ENCODE results near the gene TRIO.
"Not testable (repeated sequence)": the region's sequence is repeated elsewhere in the genome, so short reads cannot be mapped to it uniquely, and the experiment has no call there.

Gene TRIO

DNA sequence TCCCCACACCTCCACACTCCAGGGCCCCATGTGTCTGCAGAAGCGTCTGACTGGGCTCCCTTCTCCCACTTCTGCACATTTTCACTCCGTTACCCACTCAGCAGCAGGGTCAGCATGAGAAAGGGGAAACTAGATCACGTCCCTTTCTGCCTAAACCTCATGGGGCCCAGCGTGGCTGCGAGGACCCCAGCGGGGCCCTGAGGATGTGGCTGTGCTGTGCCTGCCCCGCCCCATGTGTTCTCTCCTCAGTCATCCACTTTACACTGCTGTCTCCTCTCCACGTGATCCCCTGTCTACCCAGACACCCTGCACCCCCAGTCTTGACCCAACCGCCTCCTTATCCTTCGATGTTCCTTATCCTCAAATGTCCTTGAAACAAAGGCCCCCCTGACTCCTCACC lies 378.6 kb downstream of the TRIO start:
- peak overlapping the region in 1 of 2 donors; percentile 30 for H3K27ac Mint-ChIP-seq
- H3K4me1 Mint-ChIP-seq, result no peaks in the 10 kb centered on the region

DNA sequence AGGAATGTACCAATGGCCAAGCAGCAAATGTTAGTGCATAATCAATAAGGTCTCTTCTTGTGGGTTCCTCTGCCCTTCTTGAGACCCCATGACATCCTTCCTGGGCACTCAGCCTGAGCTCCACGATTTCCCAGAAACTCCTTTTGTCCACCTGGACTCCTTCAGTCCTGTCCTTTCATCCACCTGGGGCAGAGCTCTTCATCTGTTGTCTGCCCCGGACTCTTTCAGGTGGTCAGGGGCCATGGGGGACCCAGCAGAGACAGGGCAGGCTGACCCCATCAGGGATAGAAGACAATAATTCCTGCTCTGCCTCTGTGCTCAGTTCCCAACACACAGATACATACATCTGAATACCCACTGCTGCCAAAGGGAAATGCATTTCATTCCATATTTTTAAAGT lies 379.6 kb downstream of the TRIO start:
- no peaks in the 10 kb centered on the region for H3K27me3 Mint-ChIP-seq
- no peak overlapping the region for H3K27ac Mint-ChIP-seq
- H3K4me3 Mint-ChIP-seq, result no peak overlapping the region
- ATAC-seq (no peak), DNase-seq (no peak)
- H3K4me1 Mint-ChIP-seq, result no peaks in the 10 kb centered on the region
- H3K9me3 Mint-ChIP-seq, result peaks cover 0 to 7% of the 10 kb centered on the region in 2 donors

More for the DNA sequence above, 378.6 kb downstream of the TRIO start:
- ATAC-seq (no peak), DNase-seq (no peak)
- Mint-ChIP-seq H3K27me3 (no peaks in the 10 kb centered on the region), H3K9me3 (peaks cover 0 to 7% of the 10 kb centered on the region in 2 donors), H3K4me3 (no peak overlapping the region)

DNA sequence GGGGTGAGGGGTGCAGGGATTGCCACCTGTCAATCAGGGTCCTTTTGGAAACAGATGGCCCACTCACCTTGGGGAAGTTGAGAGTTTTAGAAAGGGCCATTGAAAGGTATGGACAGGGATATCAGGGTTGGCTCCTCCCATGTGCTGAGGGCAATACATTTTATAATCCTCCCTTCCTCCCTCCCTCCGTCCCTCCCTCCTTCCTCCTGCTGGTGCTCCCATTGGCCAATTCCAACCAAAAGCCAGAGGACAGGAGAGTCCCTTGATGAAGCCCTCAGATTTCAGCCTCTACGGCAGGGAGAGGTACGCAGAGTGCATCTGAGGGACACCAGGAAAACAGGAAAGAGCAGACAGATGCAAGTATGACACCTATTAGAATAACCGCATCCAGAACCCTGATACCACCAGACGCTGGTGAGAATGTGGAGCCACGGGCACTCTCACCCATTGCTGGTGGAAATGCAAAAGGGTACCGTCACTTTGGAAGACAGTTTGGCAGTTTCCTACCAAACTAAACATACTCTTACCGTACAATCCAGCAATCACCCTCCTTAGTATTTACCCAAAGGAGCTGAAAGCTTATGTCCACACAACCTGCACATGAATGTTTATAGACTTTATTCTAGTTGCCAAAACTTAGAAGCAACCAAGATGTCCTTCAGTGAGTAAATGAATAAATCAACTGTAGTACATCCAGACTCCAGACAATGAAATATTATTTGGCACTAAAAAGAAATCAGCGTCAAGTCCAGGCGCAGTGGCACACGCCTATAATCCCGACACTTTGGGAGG lies 380.3 kb downstream of the TRIO start:
- Mint-ChIP-seq H3K27me3 (no peaks in the 10 kb centered on the region), H3K4me3 (no peak overlapping the region), H3K27ac (no peak overlapping the region), H3K4me1 (no peaks in the 10 kb centered on the region), H3K9me3 (peaks cover 0 to 7% of the 10 kb centered on the region in 2 donors)
- ATAC-seq, result no peak
- DNase-seq, result no peak

DNA sequence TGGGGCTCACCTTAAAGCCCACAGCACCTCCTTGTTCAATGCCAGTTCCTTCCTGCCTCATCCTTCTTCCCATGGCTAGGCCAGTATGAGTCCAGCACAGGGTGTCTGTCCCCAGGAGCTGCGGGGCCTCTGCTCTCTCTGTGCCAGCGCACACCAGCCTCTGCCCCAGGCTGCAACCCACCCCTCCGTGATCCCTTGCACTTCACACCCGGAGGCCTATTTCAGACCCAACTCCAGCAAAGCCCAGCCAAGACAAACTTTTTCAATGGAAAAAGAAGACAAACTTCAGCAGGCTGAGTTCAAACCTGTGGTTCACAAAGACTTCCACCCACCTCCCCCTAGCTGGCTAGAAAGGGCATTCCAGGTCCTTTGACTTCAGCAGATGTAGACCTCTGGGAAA lies 382.3 kb downstream of the TRIO start:
- Mint-ChIP-seq H3K4me3 (no peak overlapping the region), H3K27ac (no peak overlapping the region), H3K27me3 (no peaks in the 10 kb centered on the region), H3K4me1 (no peaks in the 10 kb centered on the region), H3K9me3 (peaks cover 0 to 7% of the 10 kb centered on the region in 2 donors)
- no peak for DNase-seq
- ATAC-seq, result no peak

DNA sequence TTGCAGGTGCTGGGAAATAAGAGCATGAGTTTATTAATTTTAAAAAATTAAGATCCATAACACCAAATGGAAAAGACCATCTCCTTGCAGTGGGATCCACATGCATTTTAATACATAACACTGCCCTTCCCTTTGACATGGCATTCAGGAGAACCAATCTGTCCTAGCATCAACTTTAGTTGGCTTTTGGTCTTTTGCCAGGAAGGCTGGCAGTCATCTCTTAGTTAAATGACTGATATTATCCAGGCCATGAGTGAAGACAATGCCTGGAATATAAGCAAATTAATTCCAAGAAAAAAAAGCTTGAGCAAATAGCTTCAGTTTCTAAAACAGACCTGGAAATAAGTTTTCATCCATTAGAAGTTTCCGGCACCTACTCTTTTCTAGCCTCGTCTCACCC lies 383.4 kb downstream of the TRIO start:
- Mint-ChIP-seq H3K27me3 (no peaks in the 10 kb centered on the region), H3K9me3 (peaks cover 0 to 7% of the 10 kb centered on the region in 2 donors), H3K4me3 (no peak overlapping the region), H3K4me1 (peaks cover 6% of the 10 kb centered on the region), H3K27ac (no peak overlapping the region)
- ATAC-seq (no peak), DNase-seq (no peak)

DNA sequence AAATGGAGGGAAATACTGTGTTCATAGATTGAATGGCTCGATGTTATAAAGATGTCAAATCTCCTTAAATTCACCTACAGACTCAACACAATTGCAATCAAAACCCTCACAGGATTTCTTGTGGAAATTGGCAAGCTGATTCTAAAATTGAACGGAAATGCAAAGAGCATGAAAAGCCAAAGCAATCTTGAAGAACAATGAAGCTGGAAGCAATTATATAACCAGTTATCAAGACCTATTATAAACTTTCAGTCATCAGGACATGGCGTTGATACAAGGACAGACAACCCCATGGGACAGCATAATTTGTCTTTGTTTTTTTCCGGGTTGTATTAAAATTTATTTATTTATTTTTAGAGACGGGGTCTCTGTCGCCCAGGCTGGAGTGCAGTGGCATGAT lies 385.0 kb downstream of the TRIO start:
- Mint-ChIP-seq H3K27ac (no peak overlapping the region), H3K27me3 (no peaks in the 10 kb centered on the region), H3K4me3 (no peak overlapping the region), H3K4me1 (peaks cover 16% of the 10 kb centered on the region), H3K9me3 (no peaks in the 10 kb centered on the region)
- DNase-seq (no peak), ATAC-seq (no peak)

DNA sequence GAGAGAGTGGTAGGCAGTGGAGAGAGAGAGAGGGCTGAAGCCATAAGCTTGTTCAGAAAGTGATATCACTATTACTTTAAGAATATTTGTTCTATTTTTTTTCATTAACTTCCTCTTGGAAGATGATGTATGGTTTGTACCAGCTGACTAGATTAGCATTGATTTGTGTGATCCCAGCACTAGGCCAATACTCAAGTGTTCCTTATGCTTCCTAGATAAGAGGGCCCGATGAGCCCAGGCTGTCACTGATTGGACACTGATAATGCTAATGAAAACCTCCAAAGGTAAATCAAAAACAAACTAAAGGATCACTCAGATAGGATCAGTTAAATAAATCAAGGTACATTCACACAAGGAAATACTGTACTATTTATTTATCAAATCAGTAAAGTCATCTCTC lies 385.8 kb downstream of the TRIO start:
- Mint-ChIP-seq H3K4me3 (no peak overlapping the region), H3K27me3 (no peaks in the 10 kb centered on the region), H3K9me3 (no peaks in the 10 kb centered on the region), H3K4me1 (peaks cover 16% of the 10 kb centered on the region), H3K27ac (peak overlapping the region in 1 of 2 donors; percentile 77)
- ATAC-seq (no peak), DNase-seq (no peak)

DNA sequence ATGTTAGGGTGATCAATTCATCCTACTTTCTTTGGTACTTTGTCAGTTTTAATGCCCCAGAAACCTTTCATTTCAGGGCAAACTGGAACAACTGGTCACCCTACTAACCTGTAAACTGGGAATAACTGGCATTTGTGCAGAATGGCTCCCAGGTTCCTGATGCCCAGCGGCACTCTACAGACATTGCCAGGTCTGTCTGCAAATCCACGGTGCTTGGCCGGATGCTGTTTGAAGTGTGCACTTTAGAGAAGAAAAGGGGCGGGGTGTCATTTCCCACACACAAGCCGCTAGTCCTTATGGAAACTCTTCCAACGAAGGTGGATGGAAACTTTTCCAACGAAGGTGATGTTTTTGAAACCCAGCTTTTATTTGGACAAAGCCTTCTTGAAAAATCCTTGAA lies 388.5 kb downstream of the TRIO start:
- ATAC-seq, result no peak
- Mint-ChIP-seq H3K27me3 (no peaks in the 10 kb centered on the region), H3K4me1 (peaks cover 22% of the 10 kb centered on the region), H3K9me3 (no peaks in the 10 kb centered on the region), H3K4me3 (no peak overlapping the region), H3K27ac (no peak overlapping the region)
- no peak for DNase-seq

DNA sequence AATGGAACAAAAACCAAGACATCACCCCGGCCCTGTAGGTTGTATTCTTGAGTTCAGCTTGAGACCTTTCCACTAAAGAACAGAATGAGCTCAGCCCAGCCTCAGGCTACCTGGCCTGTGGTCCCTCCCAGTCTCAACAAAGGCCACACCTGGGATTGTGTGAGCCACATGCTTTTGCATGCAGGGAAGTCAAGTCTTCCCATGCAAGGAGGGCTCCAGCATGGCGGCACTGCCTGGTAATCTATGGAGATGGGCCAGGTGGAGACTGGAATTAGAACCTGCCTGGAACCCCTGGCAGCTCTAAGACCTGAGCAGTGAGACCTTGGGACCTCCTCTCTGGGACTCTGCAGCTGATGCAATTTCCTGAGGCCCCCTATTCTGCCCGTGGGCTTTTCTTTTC lies 389.0 kb downstream of the TRIO start:
- H3K4me1 Mint-ChIP-seq, result peaks cover 22% of the 10 kb centered on the region
- no peaks in the 10 kb centered on the region for H3K9me3 Mint-ChIP-seq
- H3K27me3 Mint-ChIP-seq, result no peaks in the 10 kb centered on the region

DNA sequence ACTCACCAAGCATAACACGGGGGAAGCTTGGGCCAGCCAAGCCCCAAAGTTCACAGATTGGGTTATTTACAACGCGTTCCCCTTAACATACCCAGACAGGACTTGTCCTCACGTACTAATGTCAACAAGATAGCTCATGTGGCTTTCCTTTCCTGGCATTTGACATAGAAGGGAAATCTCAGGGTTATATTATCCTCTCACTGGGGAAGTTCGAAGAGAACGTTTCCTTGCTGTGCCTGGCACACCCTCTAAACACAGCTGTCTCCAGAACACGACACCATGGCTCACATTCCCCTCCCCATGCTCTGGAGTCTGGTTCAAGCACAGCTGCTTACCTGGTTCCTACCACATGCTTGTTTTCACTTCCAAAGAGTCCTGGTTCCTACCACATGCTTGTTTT lies 391.6 kb downstream of the TRIO start:
- DNase-seq (no peak), ATAC-seq (no peak)
- H3K4me3 Mint-ChIP-seq, result no peak overlapping the region
- peaks cover 22% of the 10 kb centered on the region for H3K4me1 Mint-ChIP-seq
- peaks cover 0 to 10% of the 10 kb centered on the region in 2 donors for H3K9me3 Mint-ChIP-seq
- no peak overlapping the region for H3K27ac Mint-ChIP-seq
- H3K27me3 Mint-ChIP-seq, result no peaks in the 10 kb centered on the region

More for the DNA sequence above, 389.0 kb downstream of the TRIO start:
- no peak overlapping the region for H3K4me3 Mint-ChIP-seq
- DNase-seq (no peak), ATAC-seq (no peak)
- peak overlapping the region in 1 of 2 donors; percentile 33 for H3K27ac Mint-ChIP-seq

DNA sequence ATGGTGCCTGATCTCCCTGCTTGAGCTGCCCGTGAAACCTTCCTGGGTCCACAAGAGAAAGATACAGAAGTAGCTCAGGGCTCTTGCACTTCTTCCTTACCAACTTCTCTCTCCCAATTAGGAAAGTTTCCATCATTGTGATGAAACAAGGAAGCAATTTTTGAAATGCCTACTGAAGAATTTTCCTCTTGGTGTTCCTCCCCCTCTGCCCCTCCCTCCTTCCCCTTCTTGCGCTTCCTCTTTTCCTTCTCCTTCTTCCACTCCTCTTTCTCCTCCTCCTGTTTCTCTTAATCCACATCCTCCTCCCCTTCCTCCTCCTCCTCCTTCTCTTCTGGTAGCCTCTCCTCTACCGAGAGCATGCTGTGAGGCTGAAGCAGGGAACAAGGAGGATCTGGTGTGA lies 402.2 kb downstream of the TRIO start:
- H3K4me3 Mint-ChIP-seq, result no peak overlapping the region
- no peak for DNase-seq
- peaks cover 10% of the 10 kb centered on the region for H3K4me1 Mint-ChIP-seq
- H3K27me3 Mint-ChIP-seq, result peaks cover 6% of the 10 kb centered on the region
- H3K9me3 Mint-ChIP-seq, result peaks cover 23 to 25% of the 10 kb centered on the region in 2 donors
- no peak for ATAC-seq
- no peak overlapping the region for H3K27ac Mint-ChIP-seq

DNA sequence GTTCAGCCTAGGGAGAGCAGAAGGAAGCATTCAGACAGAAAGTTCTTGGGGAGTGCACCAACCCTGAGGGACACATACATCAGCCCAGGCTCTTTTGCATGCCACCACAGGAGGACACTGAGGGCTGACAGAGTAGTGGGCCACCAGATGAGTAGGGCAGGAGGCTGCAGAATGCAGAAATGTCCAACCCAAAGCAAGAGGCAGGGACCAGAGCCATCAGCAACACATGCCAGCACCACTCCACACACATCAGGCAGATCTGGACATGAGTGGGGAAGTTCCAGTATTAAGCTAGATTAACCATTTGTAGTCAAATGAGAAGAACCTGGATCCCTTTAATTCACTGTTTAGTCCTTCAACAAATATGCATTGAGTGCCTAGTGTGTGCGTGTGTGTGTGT lies 402.7 kb downstream of the TRIO start:
- ATAC-seq, result no peak
- DNase-seq, result no peak
- H3K27ac Mint-ChIP-seq, result no peak overlapping the region
- peaks cover 10% of the 10 kb centered on the region for H3K4me1 Mint-ChIP-seq
- H3K4me3 Mint-ChIP-seq, result no peak overlapping the region
- peaks cover 18 to 19% of the 10 kb centered on the region in 2 donors for H3K9me3 Mint-ChIP-seq
- H3K27me3 Mint-ChIP-seq, result peaks cover 6% of the 10 kb centered on the region

DNA sequence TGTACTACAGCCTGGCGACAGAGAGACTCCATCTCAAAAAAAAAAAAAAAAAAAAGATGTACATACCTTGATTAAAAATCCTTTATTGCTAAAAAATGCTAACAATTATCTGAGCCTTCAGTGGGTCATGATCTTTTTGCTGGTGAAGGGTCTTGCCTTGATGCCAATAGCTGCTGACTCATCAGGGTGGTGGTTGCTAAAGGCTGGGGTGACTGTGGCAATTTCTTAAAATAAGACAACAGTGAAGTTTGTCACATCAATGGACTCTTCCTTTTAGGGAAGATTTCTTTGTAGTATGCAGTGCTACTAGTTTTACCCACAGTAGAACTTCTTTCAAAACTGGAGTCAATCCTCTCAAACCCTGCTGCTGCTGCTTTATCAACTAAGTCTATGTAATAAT lies 404.5 kb downstream of the TRIO start:
- Mint-ChIP-seq H3K9me3 (peaks cover 12 to 14% of the 10 kb centered on the region in 2 donors), H3K27me3 (peaks cover 6% of the 10 kb centered on the region), H3K27ac (no peak overlapping the region), H3K4me1 (peaks cover 10% of the 10 kb centered on the region), H3K4me3 (no peak overlapping the region)
- ATAC-seq, result no peak
- no peak for DNase-seq

DNA sequence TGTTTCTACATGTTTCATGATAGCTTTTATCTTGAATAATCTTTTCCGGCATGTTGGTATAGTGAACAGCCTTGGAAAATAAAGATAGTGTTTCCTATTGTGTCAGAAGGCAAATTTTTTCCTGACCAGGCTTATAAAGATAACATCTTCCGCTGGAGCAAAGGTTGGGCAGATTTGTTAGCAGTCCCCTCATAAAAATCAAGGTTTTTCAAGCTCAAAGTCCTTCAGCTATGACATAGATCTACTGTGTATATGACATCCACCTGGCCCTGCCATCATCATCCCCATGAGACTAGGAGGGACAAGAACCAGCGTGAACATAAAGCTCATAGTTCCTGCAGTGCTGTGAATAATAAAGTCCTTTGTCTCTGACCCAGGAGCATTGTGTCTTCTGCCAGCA lies 408.1 kb downstream of the TRIO start:
- Mint-ChIP-seq H3K9me3 (peaks cover 34 to 35% of the 10 kb centered on the region in 2 donors), H3K27ac (no peak overlapping the region), H3K4me3 (no peak overlapping the region), H3K27me3 (no peaks in the 10 kb centered on the region), H3K4me1 (peaks cover 16% of the 10 kb centered on the region)
- no peak for DNase-seq
- no peak for ATAC-seq

DNA sequence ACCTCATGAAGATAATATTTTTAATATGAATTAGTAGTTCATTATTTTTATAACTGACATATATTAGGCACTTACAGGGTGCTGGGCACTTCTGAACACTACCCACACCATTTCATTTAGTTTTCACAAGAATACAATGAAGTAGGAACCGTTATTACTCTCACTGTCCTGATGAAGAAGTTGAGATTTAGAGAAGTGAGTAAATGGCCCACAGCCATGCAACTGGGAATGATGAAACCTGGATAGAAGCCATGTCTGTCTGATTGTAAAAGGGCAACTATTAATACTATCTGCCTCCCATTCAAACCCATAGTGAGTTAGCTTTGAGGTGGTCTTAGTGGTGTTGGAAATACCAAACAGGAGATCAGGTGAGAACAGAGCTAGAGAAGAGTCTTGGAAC lies 408.9 kb downstream of the TRIO start:
- no peak overlapping the region for H3K4me3 Mint-ChIP-seq
- no peak overlapping the region for H3K27ac Mint-ChIP-seq
- peaks cover 26 to 30% of the 10 kb centered on the region in 2 donors for H3K9me3 Mint-ChIP-seq
- no peaks in the 10 kb centered on the region for H3K27me3 Mint-ChIP-seq
- no peak for ATAC-seq
- peaks cover 16% of the 10 kb centered on the region for H3K4me1 Mint-ChIP-seq
- DNase-seq, result no peak

DNA sequence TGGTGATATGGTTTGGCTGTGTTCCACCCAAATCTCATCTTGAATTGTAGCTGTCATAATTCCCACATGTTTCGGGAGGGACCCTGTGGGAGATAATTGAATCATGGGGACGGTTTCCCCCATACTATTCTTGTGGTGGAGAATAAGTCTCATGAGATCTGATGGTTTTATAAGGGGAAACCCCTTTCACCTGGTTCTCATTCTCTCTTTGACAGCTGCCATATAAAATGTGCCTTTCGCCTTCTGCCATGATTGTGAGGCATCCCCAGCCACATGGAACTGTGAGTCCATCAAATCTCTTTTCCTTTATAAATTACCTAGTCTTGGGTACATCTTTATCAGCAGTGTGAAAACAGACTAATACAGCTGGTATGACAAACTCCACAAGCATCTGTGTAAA lies 411.1 kb downstream of the TRIO start:
- Mint-ChIP-seq H3K9me3 (peaks cover 24 to 30% of the 10 kb centered on the region in 2 donors), H3K4me1 (peaks cover 31% of the 10 kb centered on the region)
- H3K4me3 Mint-ChIP-seq, H3K27me3 Mint-ChIP-seq, H3K27ac Mint-ChIP-seq, DNase-seq: not testable (repeated sequence)
- peak; percentile 56 for ATAC-seq

DNA sequence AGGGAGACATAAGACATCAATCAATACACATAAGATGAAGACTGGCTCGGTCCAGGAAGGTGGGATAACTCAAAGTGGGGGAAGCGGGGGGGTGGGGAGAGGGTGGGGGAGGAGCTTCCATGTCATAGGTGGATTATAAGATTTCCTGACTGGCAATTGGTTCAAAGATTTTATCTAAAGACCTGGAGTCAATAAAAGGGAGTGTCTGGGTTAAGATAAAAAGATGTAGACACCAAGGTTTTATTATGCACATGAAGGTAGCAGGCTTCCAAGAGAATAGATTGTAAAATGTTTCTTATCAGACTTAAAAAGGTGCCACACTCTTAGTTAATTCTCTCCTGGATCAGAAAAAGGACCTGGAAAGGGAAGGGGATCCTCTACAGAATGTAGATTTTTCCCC lies 412.9 kb downstream of the TRIO start:
- Mint-ChIP-seq H3K4me3 (no peak overlapping the region), H3K9me3 (peaks cover 24 to 30% of the 10 kb centered on the region in 2 donors), H3K4me1 (peaks cover 40% of the 10 kb centered on the region), H3K27ac (peak overlapping the region in 1 of 2 donors; percentile 84), H3K27me3 (no peaks in the 10 kb centered on the region)
- ATAC-seq, result no peak
- DNase-seq, result no peak

Measured in stimulated activated naive CD8-positive, alpha-beta T cell treated with anti-CD3 and anti-CD28 coated beads, Interleukin-15, amount 100 ng/mL, for 72 hours (primary cell).